Duodenal mucosa (tissue), 2 donors: ENCODE measurements around the gene LTBP3.

ENCODE experiments used
- H3K27ac ChIP-seq: one replicate; pipeline ENCODE4 v1.7.0; 2013; ENCODE audit warnings: low read depth, low read length
- H3K27me3 ChIP-seq, 2 donors: one replicate each; pipeline ENCODE4 v1.7.0; 2013; ENCODE audit warnings: low read length in 2 of 2, control low read depth in 1 of 2; ENCODE audit not compliant: insufficient read depth in 2 of 2, control insufficient read depth in 1 of 2
- H3K36me3 ChIP-seq, 2 donors: one replicate each; pipeline ENCODE4 v1.7.0; 2013; ENCODE audit warnings: low read length in 2 of 2, control low read depth in 1 of 2; ENCODE audit not compliant: insufficient read depth in 2 of 2, control insufficient read depth in 1 of 2
- H3K4me1 ChIP-seq, 2 donors: one replicate each; pipeline ENCODE4 v1.7.0; 2013; ENCODE audit warnings: low read length in 2 of 2, control low read depth in 1 of 2; ENCODE audit not compliant: insufficient read depth in 2 of 2, control insufficient read depth in 1 of 2
- H3K4me3 ChIP-seq, 2 donors: one replicate each; pipeline ENCODE4 v1.7.0; 2013; ENCODE audit warnings: low read length in 2 of 2, low read depth in 1 of 2
- H3K9ac ChIP-seq, 2 donors: one replicate each; pipeline ENCODE4 v1.7.0; 2013; ENCODE audit warnings: low read length in 2 of 2, low read depth in 1 of 2
- H3K9me3 ChIP-seq, 2 donors: one replicate each; pipeline ENCODE4 v1.7.0; 2013; ENCODE audit warnings: low read length in 2 of 2, control low read depth in 1 of 2; ENCODE audit not compliant: control insufficient read depth in 1 of 2

Gene LTBP3

DNA sequence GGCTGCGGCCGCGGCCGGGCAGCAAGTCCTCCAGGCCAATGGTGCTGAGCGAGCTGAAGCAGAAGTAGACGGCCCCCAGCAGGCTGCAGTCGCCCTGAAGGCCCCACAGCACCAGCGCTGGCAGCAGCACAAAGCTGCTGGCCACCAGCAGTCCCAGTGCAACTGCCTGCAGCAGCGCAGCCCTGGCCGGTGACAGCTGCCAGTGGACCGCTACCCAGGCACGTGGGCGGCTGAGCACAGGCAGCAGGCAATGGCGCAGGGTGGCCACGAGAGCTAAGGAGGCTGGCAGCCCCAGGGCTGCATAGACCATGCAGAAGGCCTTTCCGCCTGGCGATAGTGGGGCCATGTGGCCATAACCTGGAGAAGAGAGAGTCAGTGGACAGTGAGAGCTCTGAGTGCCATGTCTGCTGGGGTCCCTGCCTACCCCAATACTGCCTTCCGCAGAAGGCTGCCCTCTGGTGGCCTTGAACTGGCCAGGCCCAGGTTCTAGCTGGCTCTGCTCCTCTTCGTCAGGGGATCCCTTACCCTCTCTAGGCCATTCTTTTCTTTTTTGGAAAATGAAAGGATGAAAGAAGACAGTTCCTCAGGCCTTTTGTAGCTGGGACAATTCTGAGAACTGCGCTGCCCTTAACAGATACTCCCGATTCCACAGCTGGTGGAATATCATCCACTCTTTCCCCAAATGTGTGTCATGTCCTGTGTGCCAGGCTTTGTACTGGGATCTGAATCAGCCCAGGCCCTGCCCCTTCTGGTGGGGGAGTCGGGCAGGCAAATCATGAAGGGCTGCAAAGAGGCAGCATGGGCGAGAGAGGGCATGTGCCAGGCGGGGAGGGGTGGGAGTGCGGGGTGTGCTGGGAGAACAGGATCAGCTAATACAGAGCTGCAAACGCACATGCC lies 35.6 kb upstream of the LTBP3 start:
- H3K27ac ChIP-seq = no peak overlapping the region
- H3K36me3 ChIP-seq = peaks cover 19 to 30% of the 10 kb centered on the region in 2 donors
- peaks cover 11 to 20% of the 10 kb centered on the region in 2 donors for H3K4me1 ChIP-seq
- no peaks in the 10 kb centered on the region for H3K27me3 ChIP-seq
- no peaks in the 10 kb centered on the region for H3K9me3 ChIP-seq
- H3K4me3 ChIP-seq = no peak overlapping the region
- no peak overlapping the region for H3K9ac ChIP-seq

DNA sequence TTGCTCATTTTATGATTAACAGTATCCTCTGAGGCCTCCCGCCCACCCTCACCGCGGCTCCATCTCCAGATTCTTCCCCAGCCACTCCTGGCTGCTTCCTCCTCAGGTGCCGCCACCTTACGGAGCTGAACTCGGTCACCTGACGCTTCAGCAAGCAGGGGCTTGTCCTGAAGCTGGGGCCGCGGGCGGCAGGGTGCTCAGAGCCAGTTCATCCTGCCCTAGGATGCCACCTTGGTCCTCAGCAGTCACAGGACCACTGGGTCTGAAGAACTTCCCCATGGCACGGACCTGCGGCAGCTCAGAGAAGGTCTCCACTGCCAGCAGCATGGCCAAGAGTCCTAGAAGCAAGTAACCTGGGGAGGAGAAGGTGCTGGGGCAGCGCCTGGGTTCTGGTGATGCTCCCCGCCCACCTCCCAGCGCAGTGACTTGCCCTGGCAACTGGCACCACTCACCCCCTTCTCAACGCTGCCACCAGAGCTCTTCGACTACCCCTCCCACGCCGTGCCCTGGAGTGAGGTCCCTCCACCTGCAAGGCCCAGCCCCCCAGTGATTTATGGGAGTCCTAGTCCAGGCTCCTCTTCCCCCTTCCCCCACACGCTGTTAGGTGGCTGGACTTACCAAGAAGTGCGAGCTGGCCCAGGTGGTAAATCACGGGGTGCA lies 34.8 kb upstream of the LTBP3 start:
- H3K4me3 ChIP-seq = no peak overlapping the region
- H3K9me3 ChIP-seq = no peaks in the 10 kb centered on the region
- H3K27me3 ChIP-seq = no peaks in the 10 kb centered on the region
- H3K9ac ChIP-seq = no peak overlapping the region
- H3K27ac ChIP-seq = no peak overlapping the region
- peaks cover 18 to 27% of the 10 kb centered on the region in 2 donors for H3K4me1 ChIP-seq
- H3K36me3 ChIP-seq = peaks cover 15 to 23% of the 10 kb centered on the region in 2 donors

DNA sequence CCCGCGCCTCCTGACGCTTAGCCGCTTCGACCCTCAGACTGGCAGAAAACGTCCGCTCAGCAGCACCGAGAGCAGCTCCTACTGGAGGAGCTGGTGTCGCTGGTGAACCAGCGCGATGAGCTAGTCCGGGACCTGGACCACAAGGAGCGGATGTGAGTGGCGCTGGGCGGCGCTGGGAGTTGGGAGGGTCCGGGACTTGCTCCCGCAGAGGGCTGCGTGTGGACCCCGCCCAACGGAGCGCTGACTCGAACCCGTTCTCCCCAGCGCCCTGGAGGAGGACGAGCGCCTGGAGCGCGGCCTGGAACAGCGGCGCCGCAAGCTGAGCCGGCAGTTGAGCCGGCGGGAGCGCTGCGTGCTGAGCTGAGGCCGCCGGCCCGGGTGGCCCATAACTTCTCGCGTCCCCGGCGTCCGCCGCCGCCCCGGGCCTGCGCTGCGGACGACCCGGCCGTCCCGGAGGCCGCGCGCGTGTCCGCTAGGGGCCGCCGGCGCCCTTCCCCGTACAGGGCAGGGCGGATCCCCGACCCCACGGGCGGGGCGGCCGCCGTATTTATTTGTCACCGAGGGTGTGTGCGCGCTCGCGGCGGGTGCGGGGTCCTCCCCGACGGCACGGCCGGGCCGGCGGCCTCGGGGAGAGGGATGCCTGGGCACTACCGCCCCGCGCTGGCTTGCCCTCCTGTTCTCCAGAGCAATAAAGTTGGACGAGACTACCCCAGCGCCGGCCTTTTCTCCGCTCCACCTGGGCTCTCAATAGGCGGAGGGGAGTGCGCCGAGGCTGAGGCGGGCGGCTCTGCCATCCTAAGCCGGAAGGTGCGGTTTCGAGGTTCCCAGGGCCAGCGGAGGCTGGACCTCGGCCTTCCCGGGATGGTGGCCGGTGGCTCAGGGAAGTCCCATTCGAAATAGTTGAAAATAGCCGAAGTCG lies 34.0 kb upstream of the LTBP3 start:
- Histone ChIP-seq H3K36me3 (peaks cover 9 to 15% of the 10 kb centered on the region in 2 donors), H3K27me3 (no peaks in the 10 kb centered on the region), H3K4me3 (peak overlapping the region in 1 of 2 donors; percentile 28), H3K27ac (no peak overlapping the region), H3K9ac (no peak overlapping the region), H3K9me3 (no peaks in the 10 kb centered on the region), H3K4me1 (peaks cover 26 to 35% of the 10 kb centered on the region in 2 donors)

DNA sequence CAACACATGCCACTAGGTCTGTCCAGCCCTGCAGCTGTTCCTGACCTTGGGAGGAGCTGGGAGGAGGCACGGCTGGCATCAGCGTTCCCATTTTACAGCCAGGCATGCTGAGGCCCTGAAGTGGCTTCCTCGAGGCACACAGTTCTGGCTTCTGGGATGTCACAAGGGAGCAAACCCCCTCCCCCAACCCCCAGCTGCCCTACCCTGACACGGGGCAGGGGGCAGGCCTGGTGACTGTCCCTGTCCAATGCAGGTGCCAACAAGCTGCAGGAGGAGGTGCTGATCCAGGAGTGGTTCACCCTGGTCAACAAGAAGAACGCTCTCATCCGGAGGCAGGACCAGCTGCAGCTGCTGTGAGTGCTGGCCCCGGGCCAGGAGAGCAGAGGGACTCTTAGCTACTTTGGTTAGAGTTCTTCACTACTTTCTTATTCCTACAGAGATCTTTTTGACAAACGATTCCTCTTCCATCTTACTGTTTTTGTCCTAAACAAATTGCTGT lies 32.1 kb upstream of the LTBP3 start:
- Histone ChIP-seq H3K4me1 (peaks cover 20 to 28% of the 10 kb centered on the region in 2 donors), H3K9me3 (no peaks in the 10 kb centered on the region), H3K27ac (no peak overlapping the region), H3K4me3 (no peak overlapping the region), H3K9ac (peak overlapping the region in 1 of 2 donors; percentile 32), H3K36me3 (peaks cover 13 to 21% of the 10 kb centered on the region in 2 donors), H3K27me3 (no peaks in the 10 kb centered on the region)

DNA sequence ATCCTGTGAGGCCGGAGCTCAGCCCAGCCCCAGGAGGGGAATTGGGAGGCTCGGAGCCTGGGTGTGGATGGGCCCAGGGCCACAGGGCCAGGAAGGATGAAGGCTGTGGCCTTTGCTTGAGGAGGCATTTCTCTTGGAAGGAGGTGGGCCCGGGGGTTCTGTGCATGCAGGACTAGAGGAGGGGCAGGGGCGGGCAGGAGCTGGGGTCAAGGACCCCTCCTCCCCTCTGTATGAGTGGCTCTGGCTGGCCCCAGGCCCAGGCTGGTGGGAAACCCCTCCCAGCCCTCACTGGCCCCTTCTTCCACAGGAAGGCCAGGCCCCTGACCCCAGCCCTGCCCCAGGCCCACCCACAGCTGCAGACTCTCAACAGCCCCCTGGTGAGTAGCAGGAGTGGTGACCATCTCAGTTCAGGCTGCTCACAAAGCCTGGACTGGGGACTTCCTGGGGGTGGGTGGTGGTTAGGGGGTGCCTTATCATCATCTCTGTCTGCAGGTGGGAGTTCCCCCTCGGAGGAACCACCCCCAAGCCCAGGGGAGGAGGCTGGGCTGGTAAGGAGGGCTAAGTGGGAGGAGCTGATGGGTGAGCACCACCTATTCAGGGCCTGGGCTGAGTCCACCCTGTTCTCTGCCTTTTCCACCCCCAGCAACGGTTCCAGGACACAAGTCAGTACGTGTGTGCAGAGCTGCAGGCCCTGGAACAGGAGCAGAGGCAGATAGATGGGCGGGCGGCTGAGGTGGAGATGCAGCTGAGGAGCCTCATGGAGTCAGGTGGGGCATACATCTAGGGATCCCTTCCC lies 31.5 kb upstream of the LTBP3 start:
- Histone ChIP-seq H3K27ac (no peak overlapping the region), H3K4me1 (peaks cover 14 to 26% of the 10 kb centered on the region in 2 donors), H3K27me3 (no peaks in the 10 kb centered on the region), H3K9ac (peak overlapping the region in 1 of 2 donors; percentile 32), H3K4me3 (no peak overlapping the region), H3K9me3 (no peaks in the 10 kb centered on the region), H3K36me3 (peaks cover 13 to 23% of the 10 kb centered on the region in 2 donors)

DNA sequence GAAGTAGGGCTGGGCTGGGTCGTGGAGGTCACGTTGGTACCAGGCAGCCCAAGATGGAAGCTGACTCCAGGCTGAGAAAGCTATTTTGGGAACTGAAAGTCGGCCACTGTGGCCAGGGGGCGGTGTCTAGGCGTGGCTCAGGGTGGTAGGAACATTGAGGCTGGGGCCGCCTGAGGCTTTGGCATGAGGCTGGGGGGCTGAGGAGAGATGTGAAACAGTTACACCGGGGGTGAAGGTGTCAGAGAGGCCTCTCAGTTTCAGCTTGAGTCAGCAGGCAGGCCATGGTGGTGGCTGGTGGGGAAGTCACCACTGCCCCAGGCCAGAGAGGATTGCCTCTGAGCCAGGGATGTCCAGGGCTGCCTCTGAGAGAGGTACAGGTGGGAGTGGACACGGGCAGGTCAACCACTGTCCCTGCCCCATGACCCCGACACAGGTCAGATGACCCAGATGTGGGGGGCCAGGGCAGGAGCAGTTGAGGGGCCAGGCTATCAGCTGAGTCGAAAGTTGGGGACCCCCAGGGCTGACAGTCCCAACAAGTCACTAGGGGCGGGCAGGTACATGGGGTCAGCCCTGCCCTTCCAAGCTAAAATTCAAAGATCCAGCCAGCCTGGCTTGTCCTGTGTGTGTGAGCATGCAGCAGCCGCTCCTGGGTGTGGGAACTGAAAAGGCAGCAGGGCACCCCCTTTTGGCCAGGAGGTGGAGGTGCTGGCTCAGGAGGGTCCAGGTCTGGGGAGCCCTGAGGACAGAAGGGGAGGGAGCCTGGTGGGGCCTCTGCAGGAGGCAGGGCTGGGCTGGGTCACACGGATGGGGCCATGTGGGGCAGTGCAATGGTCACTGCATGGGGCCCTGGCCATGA lies 30.3 kb upstream of the LTBP3 start:
- peaks cover 0 to 4% of the 10 kb centered on the region in 2 donors for H3K27me3 ChIP-seq
- peaks cover 13 to 28% of the 10 kb centered on the region in 2 donors for H3K36me3 ChIP-seq
- peak overlapping the region in 1 of 2 donors; percentile 32 for H3K9ac ChIP-seq
- peak overlapping the region; percentile 3 to 13 for H3K4me3 ChIP-seq
- no peaks in the 10 kb centered on the region for H3K9me3 ChIP-seq
- peak overlapping the region; percentile 70 for H3K27ac ChIP-seq
- peaks cover 14 to 31% of the 10 kb centered on the region in 2 donors for H3K4me1 ChIP-seq

DNA sequence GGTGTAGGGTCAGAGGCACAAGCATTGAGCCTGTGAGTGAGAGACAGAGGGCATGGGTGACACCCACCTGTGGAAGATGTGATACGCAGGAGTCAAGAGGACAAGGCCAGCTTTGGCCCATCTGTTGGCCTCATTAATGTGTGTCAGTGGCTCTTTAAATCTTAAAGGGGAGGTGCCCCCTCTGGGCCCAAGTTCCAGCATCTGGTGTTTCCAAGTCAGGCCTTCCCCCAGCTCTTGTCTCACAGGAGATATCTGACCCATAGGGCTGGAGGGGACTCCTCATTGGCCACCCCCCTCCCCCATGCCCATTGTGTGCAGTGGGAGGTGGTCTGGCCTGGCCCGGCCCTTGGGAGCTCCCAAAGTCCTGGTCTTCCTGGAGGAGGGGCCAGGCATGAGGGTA lies 28.5 kb upstream of the LTBP3 start:
- H3K27me3 ChIP-seq = peaks cover 0 to 4% of the 10 kb centered on the region in 2 donors
- H3K9ac ChIP-seq = no peak overlapping the region
- no peak overlapping the region for H3K27ac ChIP-seq
- H3K4me1 ChIP-seq = peaks cover 14 to 29% of the 10 kb centered on the region in 2 donors
- H3K36me3 ChIP-seq = peaks cover 16 to 26% of the 10 kb centered on the region in 2 donors
- no peaks in the 10 kb centered on the region for H3K9me3 ChIP-seq
- H3K4me3 ChIP-seq = no peak overlapping the region

DNA sequence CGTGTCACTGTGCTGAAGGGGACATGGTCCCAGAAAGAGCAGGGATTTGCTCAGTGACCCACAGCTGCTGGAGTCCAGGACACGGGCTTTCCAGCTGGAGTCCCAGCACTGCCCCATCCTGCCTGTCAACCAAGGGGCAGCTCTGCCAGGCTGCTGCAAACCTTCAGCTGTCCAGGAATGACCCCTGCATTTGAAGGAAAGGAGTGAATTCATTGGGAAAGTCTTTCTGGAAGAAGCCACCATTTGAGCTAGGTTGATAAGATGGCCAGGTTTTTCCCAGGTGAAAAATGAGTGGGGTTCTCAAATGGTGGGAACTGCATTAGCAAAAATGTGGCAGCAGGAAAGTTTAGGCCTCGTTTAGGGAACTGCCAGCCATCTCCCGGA lies 28.1 kb upstream of the LTBP3 start:
- H3K27ac ChIP-seq = no peak overlapping the region
- H3K27me3 ChIP-seq = peaks cover 0 to 4% of the 10 kb centered on the region in 2 donors
- H3K9ac ChIP-seq = no peak overlapping the region
- no peak overlapping the region for H3K4me3 ChIP-seq
- H3K9me3 ChIP-seq = no peaks in the 10 kb centered on the region
- peaks cover 14 to 29% of the 10 kb centered on the region in 2 donors for H3K4me1 ChIP-seq
- H3K36me3 ChIP-seq = peaks cover 15 to 29% of the 10 kb centered on the region in 2 donors
